Skeletal muscle satellite cell (primary cell): Measurements from ENCODE around the gene CYP2C9.

ENCODE experiments used
- H3K27me3 ChIP-seq: 2 replicates; pipeline ENCODE4 v1.7.0; 2013; ENCODE audit warnings: low read length; ENCODE audit not compliant: control insufficient read depth, insufficient read depth
- H3K36me3 ChIP-seq: 2 replicates; pipeline ENCODE4 v1.7.0; 2013; ENCODE audit warnings: mild to moderate bottlenecking, control low read depth, low read length; ENCODE audit not compliant: insufficient read depth
- H3K4me1 ChIP-seq: 2 replicates; pipeline ENCODE4 v1.7.0; 2013; ENCODE audit warnings: low read length; ENCODE audit not compliant: control insufficient read depth, insufficient read depth
- H3K4me2 ChIP-seq: 2 replicates; pipeline ENCODE4 v1.7.0; 2013; ENCODE audit warnings: mild to moderate bottlenecking, low read length
- H3K4me3 ChIP-seq: 2 replicates; pipeline ENCODE4 v1.7.0; 2013; ENCODE audit warnings: low read length
- H3K9ac ChIP-seq: 2 replicates; pipeline ENCODE4 v1.7.0; 2013; ENCODE audit warnings: mild to moderate bottlenecking, low read depth, low read length, moderate library complexity
- H3K9me3 ChIP-seq: replicated peaks from 2 replicates; pipeline ENCODE4 v1.7.0; 2013; ENCODE audit warnings: mild to moderate bottlenecking, control low read depth, low read length

The CYP2C9 gene

GRCh38 chr10:94963901-94964300 lies 25.4 kb downstream of the CYP2C9 start:
- Histone ChIP-seq H3K4me1 (no peaks in the 10 kb centered on the region), H3K4me3 (no peak overlapping the region), H3K9me3 (no peaks in the 10 kb centered on the region), H3K4me2 (no peak overlapping the region), H3K9ac (no peak overlapping the region), H3K36me3 (no peaks in the 10 kb centered on the region), H3K27me3 (no peaks in the 10 kb centered on the region)

- Histone ChIP-seq H3K9ac (no peak overlapping the region), H3K9me3 (no peaks in the 10 kb centered on the region), H3K4me2 (no peak overlapping the region), H3K27me3 (no peaks in the 10 kb centered on the region), H3K4me3 (no peak overlapping the region), H3K36me3 (no peaks in the 10 kb centered on the region), H3K4me1 (no peaks in the 10 kb centered on the region)
These were observed 45.1 kb downstream of the CYP2C9 start for GRCh38 chr10:94983555-94983954.

GRCh38 chr10:94989192-94989591 lies 50.7 kb downstream of the CYP2C9 start:
- Histone ChIP-seq H3K36me3 (no peaks in the 10 kb centered on the region), H3K9ac (no peak overlapping the region), H3K4me3 (no peak overlapping the region), H3K4me1 (no peaks in the 10 kb centered on the region), H3K4me2 (no peak overlapping the region), H3K9me3 (peaks cover 7% of the 10 kb centered on the region), H3K27me3 (no peaks in the 10 kb centered on the region)

- H3K36me3 ChIP-seq = no peaks in the 10 kb centered on the region
- no peak overlapping the region for H3K4me2 ChIP-seq
- no peak overlapping the region for H3K4me3 ChIP-seq
- H3K9me3 ChIP-seq = peaks cover 7% of the 10 kb centered on the region
- no peak overlapping the region for H3K9ac ChIP-seq
- H3K4me1 ChIP-seq = no peaks in the 10 kb centered on the region
- H3K27me3 ChIP-seq = no peaks in the 10 kb centered on the region
These were observed 52.9 kb downstream of the CYP2C9 start for GRCh38 chr10:94991243-94991888.

GRCh38 chr10:94992811-94993210 lies 54.4 kb downstream of the CYP2C9 start:
- no peaks in the 10 kb centered on the region for H3K36me3 ChIP-seq
- peaks cover 7% of the 10 kb centered on the region for H3K9me3 ChIP-seq
- no peaks in the 10 kb centered on the region for H3K4me1 ChIP-seq
- no peak overlapping the region for H3K9ac ChIP-seq
- no peak overlapping the region for H3K4me3 ChIP-seq
- H3K27me3 ChIP-seq = no peaks in the 10 kb centered on the region
- H3K4me2 ChIP-seq = no peak overlapping the region

- Histone ChIP-seq H3K9me3 (no peaks in the 10 kb centered on the region), H3K4me2 (no peak overlapping the region), H3K4me1 (no peaks in the 10 kb centered on the region), H3K36me3 (no peaks in the 10 kb centered on the region), H3K9ac (no peak overlapping the region), H3K4me3 (no peak overlapping the region), H3K27me3 (no peaks in the 10 kb centered on the region)
These were observed 59.3 kb downstream of the CYP2C9 start for GRCh38 chr10:94997741-94998174.

- H3K9ac ChIP-seq = no peak overlapping the region
- H3K36me3 ChIP-seq = no peaks in the 10 kb centered on the region
- no peaks in the 10 kb centered on the region for H3K9me3 ChIP-seq
- H3K27me3 ChIP-seq = no peaks in the 10 kb centered on the region
- no peaks in the 10 kb centered on the region for H3K4me1 ChIP-seq
- no peak overlapping the region for H3K4me3 ChIP-seq
- no peak overlapping the region for H3K4me2 ChIP-seq
These were observed 88.0 kb downstream of the CYP2C9 start for GRCh38 chr10:95026461-95026860.

- no peak overlapping the region for H3K4me2 ChIP-seq
- no peaks in the 10 kb centered on the region for H3K27me3 ChIP-seq
- H3K4me1 ChIP-seq = no peaks in the 10 kb centered on the region
- no peak overlapping the region for H3K9ac ChIP-seq
- H3K4me3 ChIP-seq = no peak overlapping the region
- no peaks in the 10 kb centered on the region for H3K9me3 ChIP-seq
- no peaks in the 10 kb centered on the region for H3K36me3 ChIP-seq
These were observed 93.2 kb downstream of the CYP2C9 start for GRCh38 chr10:95031656-95032055.

GRCh38 chr10:95034401-95034800 lies 95.9 kb downstream of the CYP2C9 start:
- Histone ChIP-seq H3K27me3 (no peaks in the 10 kb centered on the region), H3K9me3 (no peaks in the 10 kb centered on the region), H3K4me1 (no peaks in the 10 kb centered on the region), H3K4me2 (no peak overlapping the region), H3K9ac (no peak overlapping the region), H3K4me3 (no peak overlapping the region), H3K36me3 (no peaks in the 10 kb centered on the region)

GRCh38 chr10:95035332-95036295 lies 97.2 kb downstream of the CYP2C9 start:
- Histone ChIP-seq H3K4me3 (no peak overlapping the region), H3K9me3 (no peaks in the 10 kb centered on the region), H3K4me1 (no peaks in the 10 kb centered on the region)

GRCh38 chr10:95039281-95039680 lies 100.8 kb downstream of the CYP2C9 start:
- H3K9ac ChIP-seq = no peak overlapping the region
- H3K9me3 ChIP-seq = no peaks in the 10 kb centered on the region
- H3K36me3 ChIP-seq = no peaks in the 10 kb centered on the region
- no peak overlapping the region for H3K4me3 ChIP-seq
- H3K4me2 ChIP-seq = no peak overlapping the region
- H3K4me1 ChIP-seq = no peaks in the 10 kb centered on the region
- H3K27me3 ChIP-seq = no peaks in the 10 kb centered on the region

More at GRCh38 chr10:95035332-95036295, 97.2 kb downstream of the CYP2C9 start:
- Histone ChIP-seq H3K36me3 (no peaks in the 10 kb centered on the region), H3K27me3 (no peaks in the 10 kb centered on the region), H3K9ac (no peak overlapping the region), H3K4me2 (no peak overlapping the region)
